Measurements from ENCODE around the gene CGGBP1.
A peak's percentile ranks its signal among the peaks of the same experiment; 100 is the strongest.

Gene CGGBP1

GRCh38 chr3:88058581-88059379, at the start of gene CGGBP1, which contains the start of gene ZNF654:
TSS of gene CGGBP1 (minus strand) at chr3:88059005. CDS start at chr3:88055976, 3,029 bp downstream.
TSS of gene ZNF654 (plus strand) at chr3:88059255. CDS start at chr3:88059320, 65 bp downstream.
- peak; percentile 99 for DNase-seq

- no peak for DNase-seq
Observed at GRCh38 chr3:88105325-88105724, 46.5 kb upstream of the CGGBP1 start.

GRCh38 chr3:88101142-88101541, 42.3 kb upstream of the CGGBP1 start:
- DNase-seq = no peak

- no peak for DNase-seq
Observed at GRCh38 chr3:88093266-88093665, 34.5 kb upstream of the CGGBP1 start.

GRCh38 chr3:88092270-88092669, 33.5 kb upstream of the CGGBP1 start:
- no peak for DNase-seq

- no peak for DNase-seq
Observed at GRCh38 chr3:88090681-88091080, 31.9 kb upstream of the CGGBP1 start.

GRCh38 chr3:88084097-88084501, 25.3 kb upstream of the CGGBP1 start:
- DNase-seq = no peak

GRCh38 chr3:88082854-88083253, 24.0 kb upstream of the CGGBP1 start:
- DNase-seq = no peak

- DNase-seq = no peak
Observed at GRCh38 chr3:88078932-88079331, 20.1 kb upstream of the CGGBP1 start.

- no peak for DNase-seq
Observed at GRCh38 chr3:88076712-88077111, 17.9 kb upstream of the CGGBP1 start.

- no peak for DNase-seq
Observed at GRCh38 chr3:88075497-88075896, 16.7 kb upstream of the CGGBP1 start.

GRCh38 chr3:88075072-88075471, 16.3 kb upstream of the CGGBP1 start:
- no peak for DNase-seq

- no peak for DNase-seq
Observed at GRCh38 chr3:88061746-88062145, 2.9 kb upstream of the CGGBP1 start.

GRCh38 chr3:88059380-88060170, 770 bp upstream of the CGGBP1 start:
- no peak for DNase-seq

GRCh38 chr3:88058306-88058580, 562 bp downstream of the CGGBP1 start:
- DNase-seq = no peak

- peak; percentile 4 for DNase-seq
Observed at GRCh38 chr3:88057630-88058305, 1.0 kb downstream of the CGGBP1 start.

- no peak for DNase-seq
Observed at GRCh38 chr3:88046766-88047165, 12.0 kb downstream of the CGGBP1 start.

- no peak for DNase-seq
Observed at GRCh38 chr3:88044411-88044810, 14.4 kb downstream of the CGGBP1 start.

- no peak for DNase-seq
Observed at GRCh38 chr3:88041005-88041404, 17.8 kb downstream of the CGGBP1 start.

GRCh38 chr3:88040529-88040928, 18.3 kb downstream of the CGGBP1 start:
- no peak for DNase-seq

- DNase-seq = no peak
Observed at GRCh38 chr3:88038566-88038965, 20.2 kb downstream of the CGGBP1 start.

GRCh38 chr3:88036221-88036620, 22.6 kb downstream of the CGGBP1 start:
- DNase-seq = no peak

- DNase-seq = no peak
Observed at GRCh38 chr3:88034491-88035275, 24.1 kb downstream of the CGGBP1 start.

Measured in retina (tissue), 1 donor.